Measurements from ENCODE around the gene VSX2. TPM values are rescaled to one million over a fixed set of nuclear protein-coding genes. Genes with fewer than 3 reads are reported as not detected.
A peak's percentile ranks its signal among the peaks of the same experiment; 100 is the strongest.

VSX2 gene
- polyA plus RNA-seq, 1 of the 3 experiments (the other 2 are of a cell fraction): not detected

GRCh38 chr14:74289801-74290200, 50.6 kb downstream of the VSX2 start:
- Histone ChIP-seq H3K4me1 (ENCODE audit: control insufficient read depth in 1 of 2, insufficient read depth in 2 of 2, low read depth in 1 of 2, low read length in 1 of 2) (peaks cover 0 to 2% of the 10 kb centered on the region in 2 experiments; a peak in 1 of 4 replicates), H2AFZ (ENCODE audit: low read depth) (no peak overlapping the region), H3K79me2 (ENCODE audit: insufficient read depth) (no peaks in the 10 kb centered on the region), H3K9ac (no peak overlapping the region), H3K4me2 (no peak overlapping the region), H4K20me1 (ENCODE audit: insufficient read depth) (peaks cover 5% of the 10 kb centered on the region; the same call in 1 of the 2 replicates), H3K27me3 (ENCODE audit: insufficient read depth) (no peaks in the 10 kb centered on the region), H3K27ac (ENCODE audit: low read depth in 2 of 2, low read length in 1 of 2) (no peak overlapping the region), H3K36me3 (replicated peaks in 1 of 2; ENCODE audit: control insufficient read depth in 1 of 2, insufficient read depth in 2 of 2, low read length in 1 of 2) (peaks cover 9 to 75% of the 10 kb centered on the region in 2 experiments), H3K9me2 (no peaks in the 10 kb centered on the region), H3K4me3 (ENCODE audit: low read depth in 2 of 2, low read length in 1 of 2) (no peak overlapping the region), H3F3A (replicated peaks; ENCODE audit: insufficient read depth) (no peaks in the 10 kb centered on the region), H3K9me3 (no peaks in the 10 kb centered on the region)
- POLR2A ChIA-PET: no interaction called here
- no peak for TF ChIP-seq MEF2A (IDR thresholded peaks at IDR 0.05; ENCODE audit: borderline replicate concordance, low read depth)
- no peak for TF ChIP-seq FOSL2 (IDR thresholded peaks at IDR 0.05; ENCODE audit: borderline replicate concordance, low read depth)
- TF ChIP-seq NRF1 (IDR thresholded peaks at IDR 0.05; ENCODE audit: low read depth, low read length): no peak
- WGBS (ENCODE audit: low lambda C conversion rate): 100% methylated on average over 4 of the region's 5 CpGs
- DNase-seq: no peak
- CTCF ChIA-PET: interaction anchor here (1.4 kb wide), 2 partner anchors 9 to 20 kb away, joined by 4 read pairs; no protein-coding TSS in a partner anchor

GRCh38 chr14:74290415-74290814, 51.2 kb downstream of the VSX2 start:
- no peak for TF ChIP-seq MEF2A (IDR thresholded peaks at IDR 0.05; ENCODE audit: borderline replicate concordance, low read depth)
- no peak for TF ChIP-seq NFIC (IDR thresholded peaks at IDR 0.05; ENCODE audit: borderline replicate concordance)
- TF ChIP-seq SIN3A (IDR thresholded peaks at IDR 0.05; ENCODE audit: borderline replicate concordance, low read depth, low read length): no peak
- TF ChIP-seq ZBTB33 (IDR thresholded peaks at IDR 0.05; ENCODE audit: borderline replicate concordance, low read depth): no peak
- TF ChIP-seq CTCF (IDR thresholded peaks at IDR 0.05): peak; percentile 58
- TF ChIP-seq, protein P1, sequence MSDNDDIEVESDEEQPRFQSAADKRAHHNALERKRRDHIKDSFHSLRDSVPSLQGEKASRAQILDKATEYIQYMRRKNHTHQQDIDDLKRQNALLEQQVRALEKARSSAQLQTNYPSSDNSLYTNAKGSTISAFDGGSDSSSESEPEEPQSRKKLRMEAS (IDR thresholded peaks at IDR 0.05; ENCODE audit: low read depth): no peak
- peak; percentile 14; the same call in 1 of the 2 replicates for TF ChIP-seq RAD21 (IDR thresholded peaks at IDR 0.05; ENCODE audit: low read length)
- TF ChIP-seq, protein P2, sequence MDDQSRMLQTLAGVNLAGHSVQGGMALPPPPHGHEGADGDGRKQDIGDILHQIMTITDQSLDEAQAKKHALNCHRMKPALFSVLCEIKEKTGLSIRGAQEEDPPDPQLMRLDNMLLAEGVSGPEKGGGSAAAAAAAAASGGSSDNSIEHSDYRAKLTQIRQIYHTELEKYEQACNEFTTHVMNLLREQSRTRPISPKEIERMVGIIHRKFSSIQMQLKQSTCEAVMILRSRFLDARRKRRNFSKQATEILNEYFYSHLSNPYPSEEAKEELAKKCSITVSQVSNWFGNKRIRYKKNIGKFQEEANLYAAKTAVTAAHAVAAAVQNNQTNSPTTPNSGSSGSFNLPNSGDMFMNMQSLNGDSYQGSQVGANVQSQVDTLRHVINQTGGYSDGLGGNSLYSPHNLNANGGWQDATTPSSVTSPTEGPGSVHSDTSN (IDR thresholded peaks at IDR 0.05): no peak
- no peak for TF ChIP-seq RXRA (IDR thresholded peaks at IDR 0.05; ENCODE audit: borderline replicate concordance, low read depth)
- no peak for TF ChIP-seq EZH2phosphoT487 (IDR thresholded peaks at IDR 0.05; ENCODE audit: borderline replicate concordance, low read depth)
- no peak for TF ChIP-seq TAF1 (IDR thresholded peaks at IDR 0.05; ENCODE audit: borderline replicate concordance, low read depth, low read length)
- TF ChIP-seq RFX5 (IDR thresholded peaks at IDR 0.05; ENCODE audit: low read length): no peak
- no peak for TF ChIP-seq GABPA (IDR thresholded peaks at IDR 0.05; ENCODE audit: low read depth)
- H3K27ac ChIP-seq (ENCODE audit: low read depth in 2 of 2, low read length in 1 of 2): no peak overlapping the region
- no peak overlapping the region for H3K9ac ChIP-seq
- H4K20me1 ChIP-seq (ENCODE audit: insufficient read depth): peaks cover 5% of the 10 kb centered on the region; the same call in 1 of the 2 replicates
- H3K9me3 ChIP-seq: no peaks in the 10 kb centered on the region
- CTCF ChIA-PET: interaction anchor here (0.6 to 1.4 kb wide), 3 partner anchors 9 to 684 kb away, joined by 3 to 4 read pairs (median 4); no protein-coding TSS in a partner anchor
- POLR2A ChIA-PET: no interaction called here
- peak; percentile 63 for DNase-seq
- no peaks in the 10 kb centered on the region for H3K27me3 ChIP-seq (ENCODE audit: insufficient read depth)
- H3K79me2 ChIP-seq (ENCODE audit: insufficient read depth): no peaks in the 10 kb centered on the region
- H3K4me1 ChIP-seq (ENCODE audit: control insufficient read depth in 1 of 2, insufficient read depth in 2 of 2, low read depth in 1 of 2, low read length in 1 of 2): peaks cover 0 to 2% of the 10 kb centered on the region in 2 experiments; a peak in 1 of 4 replicates
- H3K9me2 ChIP-seq: no peaks in the 10 kb centered on the region
- 64% methylated on average over 7 of the region's 7 CpGs for WGBS (ENCODE audit: low lambda C conversion rate)
- no peaks in the 10 kb centered on the region for H3F3A ChIP-seq (replicated peaks; ENCODE audit: insufficient read depth)
- H3K36me3 ChIP-seq (replicated peaks in 1 of 2; ENCODE audit: control insufficient read depth in 1 of 2, insufficient read depth in 2 of 2, low read length in 1 of 2): peaks cover 9 to 75% of the 10 kb centered on the region in 2 experiments
- no peak overlapping the region for H3K4me3 ChIP-seq (ENCODE audit: low read depth in 2 of 2, low read length in 1 of 2)
- no peak overlapping the region for H3K4me2 ChIP-seq
- H2AFZ ChIP-seq (ENCODE audit: low read depth): no peak overlapping the region

Data from SK-N-SH (cell line).